Liver (tissue), 3 donors: ENCODE results near the gene COX5A.

Source experiments
- CTCF ChIP-seq: fragments of 150-350 bp; IDR thresholded peaks from 2 replicates; pipeline ENCODE4 v1.5.1; 2017; ENCODE audit warnings: improper control_type of control experiment, low read depth, low read length; ENCODE audit not compliant: missing input control
- FOXA1 ChIP-seq: IDR thresholded peaks from 2 replicates; pipeline ENCODE4 v1.6.1; 2016; ENCODE audit warnings: antibody characterized with exemption
- JUND ChIP-seq, 2 donors: IDR thresholded peaks; 2 replicates each; pipeline ENCODE4 v1.6.1; 2016; ENCODE audit warnings: antibody characterized with exemption in 2 of 2
- MAX ChIP-seq: IDR thresholded peaks from 2 replicates; pipeline ENCODE4 v1.6.1; 2016; ENCODE audit warnings: antibody characterized with exemption
- SP1 ChIP-seq: IDR thresholded peaks from 2 replicates; pipeline ENCODE4 v1.6.1; 2018; ENCODE audit warnings: antibody characterized with exemption, mild to moderate bottlenecking
- donor health status: healthy.
- donor health status: healthy.

- TF ChIP-seq JUND (IDR thresholded peaks at IDR 0.05) (no peak), CTCF (no peak), FOXA1 (no peak), SP1 (no peak), MAX (no peak)
These were observed 24.8 kb upstream of the COX5A start for GRCh38 chr15:74962671-74963070.
